ENCODE measurements around the gene BMP8B. TPM values are rescaled to one million over a fixed set of nuclear protein-coding genes. Genes with fewer than 3 reads are reported as not detected.
"Not testable (repeated sequence)": the region's sequence is repeated elsewhere in the genome, so short reads cannot be mapped to it uniquely, and the experiment has no call there.

The BMP8B gene
- total RNA-seq, 4 donors from 2014 or later = 0.12 to 0.31 (median 0.15) TPM; not detected in 1

DNA sequence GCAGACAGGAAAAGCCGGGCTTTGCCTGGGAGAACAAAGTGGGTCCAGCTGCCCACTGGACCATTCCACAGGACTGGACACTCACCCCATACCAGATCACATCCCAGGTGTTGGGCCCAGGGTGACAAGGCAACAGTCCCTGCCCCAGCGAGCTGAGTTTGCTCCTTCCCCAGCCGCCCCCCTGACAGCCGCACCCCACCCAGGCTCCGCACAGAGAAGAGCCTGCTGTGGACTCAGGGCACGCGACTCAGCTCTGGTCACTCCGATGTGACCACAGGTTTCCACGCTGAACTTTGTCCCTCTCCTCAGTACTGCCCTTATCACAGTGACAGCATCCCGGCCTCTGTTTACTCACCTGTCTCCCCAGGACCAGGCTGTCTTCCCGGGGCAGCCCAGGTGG, 1.2 kb downstream of the BMP8B start:
- no peak for DNase-seq

DNA sequence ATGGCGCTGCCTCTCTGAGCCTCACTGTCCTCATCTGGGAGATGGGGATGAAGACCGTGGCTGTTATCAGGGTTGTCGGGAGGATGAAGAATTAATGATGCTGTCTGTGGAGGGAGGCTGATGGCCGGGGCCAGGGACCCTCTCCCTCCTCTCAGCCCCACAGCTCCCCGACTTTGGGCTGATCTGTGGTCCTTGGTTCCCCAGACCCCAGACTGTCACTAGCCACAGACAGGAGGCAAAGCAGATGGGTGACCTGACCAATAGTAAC, 1.6 kb downstream of the BMP8B start:
- ATAC-seq; in situ Hi-C loops (cut with MboI; ENCODE audit: low sequenced_read_pairs in 4 of 4); H3K4me3 ChIP-seq; H3K9me3 ChIP-seq; H3K4me1 ChIP-seq; DNase-seq; H3K27ac ChIP-seq; H3K36me3 ChIP-seq; intact Hi-C loops (cut with DNase I; ENCODE audit: low total_unique reads): not testable (repeated sequence)
- H3K27me3 ChIP-seq = peaks cover 14 to 19% (median 15%) of the 10 kb centered on the region in 3 donors

More for the DNA sequence above, 1.2 kb downstream of the BMP8B start:
- no peak for ATAC-seq
- no peaks in the 10 kb centered on the region for H3K4me1 ChIP-seq
- H3K27ac ChIP-seq = no peak overlapping the region
- in situ Hi-C loops (cut with MboI; ENCODE audit: low sequenced_read_pairs in 4 of 4) = no loop called here
- H3K4me3 ChIP-seq = no peak overlapping the region
- H3K9me3 ChIP-seq = no peaks in the 10 kb centered on the region
- no peak for TF ChIP-seq POLR2A (IDR thresholded peaks at IDR 0.05)
- TF ChIP-seq, protein P1, sequence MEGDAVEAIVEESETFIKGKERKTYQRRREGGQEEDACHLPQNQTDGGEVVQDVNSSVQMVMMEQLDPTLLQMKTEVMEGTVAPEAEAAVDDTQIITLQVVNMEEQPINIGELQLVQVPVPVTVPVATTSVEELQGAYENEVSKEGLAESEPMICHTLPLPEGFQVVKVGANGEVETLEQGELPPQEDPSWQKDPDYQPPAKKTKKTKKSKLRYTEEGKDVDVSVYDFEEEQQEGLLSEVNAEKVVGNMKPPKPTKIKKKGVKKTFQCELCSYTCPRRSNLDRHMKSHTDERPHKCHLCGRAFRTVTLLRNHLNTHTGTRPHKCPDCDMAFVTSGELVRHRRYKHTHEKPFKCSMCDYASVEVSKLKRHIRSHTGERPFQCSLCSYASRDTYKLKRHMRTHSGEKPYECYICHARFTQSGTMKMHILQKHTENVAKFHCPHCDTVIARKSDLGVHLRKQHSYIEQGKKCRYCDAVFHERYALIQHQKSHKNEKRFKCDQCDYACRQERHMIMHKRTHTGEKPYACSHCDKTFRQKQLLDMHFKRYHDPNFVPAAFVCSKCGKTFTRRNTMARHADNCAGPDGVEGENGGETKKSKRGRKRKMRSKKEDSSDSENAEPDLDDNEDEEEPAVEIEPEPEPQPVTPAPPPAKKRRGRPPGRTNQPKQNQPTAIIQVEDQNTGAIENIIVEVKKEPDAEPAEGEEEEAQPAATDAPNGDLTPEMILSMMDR (IDR thresholded peaks at IDR 0.05 in 4 of 5, conservative IDR thresholded peaks at IDR 0.05 in 1 of 5) = no peak
- peaks cover 14 to 19% (median 15%) of the 10 kb centered on the region in 3 donors for H3K27me3 ChIP-seq
- H3K36me3 ChIP-seq = no peaks in the 10 kb centered on the region
- intact Hi-C loops (cut with DNase I; ENCODE audit: low total_unique reads) = no loop called here

DNA sequence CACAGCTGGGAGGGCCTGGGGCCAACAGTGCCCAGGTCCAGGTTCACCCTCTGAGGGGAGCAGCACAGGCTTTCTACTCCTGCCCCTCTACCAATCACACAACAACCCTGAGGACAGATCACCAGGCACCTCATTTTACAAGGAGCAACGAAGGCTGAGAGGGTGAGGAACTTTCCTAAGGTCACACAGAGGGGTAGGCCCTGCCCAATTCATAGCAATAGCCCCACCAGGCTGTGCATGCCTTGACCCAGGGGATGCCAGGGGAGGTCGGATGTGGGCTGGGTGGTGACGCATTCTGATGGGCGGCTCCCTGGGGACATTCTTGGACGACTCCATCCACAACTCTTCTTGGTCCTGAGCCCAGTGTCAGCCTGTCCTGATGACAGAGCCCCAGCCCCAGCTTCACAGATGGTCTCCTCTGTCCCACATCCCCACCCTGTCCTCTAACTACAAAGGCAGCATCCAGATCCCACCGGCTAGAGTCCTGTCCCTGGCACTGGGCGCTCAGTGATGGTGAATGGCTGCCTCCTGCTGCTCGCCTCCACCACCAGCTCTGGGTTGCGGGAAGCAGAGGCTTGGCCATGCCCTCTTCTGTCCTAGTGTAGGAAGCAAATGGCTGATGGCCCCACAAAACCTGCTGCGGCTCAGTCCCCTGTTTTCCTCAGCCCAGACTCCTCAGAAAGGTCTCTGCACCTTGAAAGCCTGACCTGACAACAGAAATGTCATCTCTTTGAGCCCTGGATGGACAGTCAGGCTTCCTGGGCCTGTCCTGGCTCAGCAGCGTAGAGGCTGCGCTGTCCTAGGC, 2.2 kb downstream of the BMP8B start:
- H3K36me3 ChIP-seq; H3K4me3 ChIP-seq; in situ Hi-C loops (cut with MboI; ENCODE audit: low sequenced_read_pairs in 4 of 4); H3K4me1 ChIP-seq; H3K27ac ChIP-seq; H3K9me3 ChIP-seq; ATAC-seq; intact Hi-C loops (cut with DNase I; ENCODE audit: low total_unique reads); DNase-seq: not testable (repeated sequence)
- peaks cover 14 to 19% (median 15%) of the 10 kb centered on the region in 3 donors for H3K27me3 ChIP-seq

DNA sequence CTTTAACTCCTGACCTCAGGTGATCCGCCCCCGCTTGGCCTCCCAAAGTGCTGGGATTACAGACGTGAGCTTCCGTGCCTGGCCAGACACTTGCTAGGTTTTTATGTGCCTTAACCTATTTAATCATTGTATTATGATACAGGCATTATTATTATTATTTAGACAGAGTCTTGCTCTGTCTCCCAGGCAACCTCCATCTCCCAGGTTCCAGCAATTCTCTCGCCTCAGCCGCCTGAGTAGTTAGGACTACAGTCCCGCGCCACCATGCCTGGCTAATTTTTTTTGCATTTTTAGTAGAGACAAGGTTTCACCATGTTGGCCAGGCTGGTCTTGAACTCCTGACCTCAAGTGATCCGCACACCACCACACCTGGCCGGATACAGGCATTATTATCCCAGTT, 6.0 kb downstream of the BMP8B start:
- H3K36me3 ChIP-seq; H3K4me3 ChIP-seq; DNase-seq; in situ Hi-C loops (cut with MboI; ENCODE audit: low sequenced_read_pairs in 4 of 4); ATAC-seq; H3K27ac ChIP-seq; H3K9me3 ChIP-seq; H3K27me3 ChIP-seq; H3K4me1 ChIP-seq; intact Hi-C loops (cut with DNase I; ENCODE audit: low total_unique reads): not testable (repeated sequence)

DNA sequence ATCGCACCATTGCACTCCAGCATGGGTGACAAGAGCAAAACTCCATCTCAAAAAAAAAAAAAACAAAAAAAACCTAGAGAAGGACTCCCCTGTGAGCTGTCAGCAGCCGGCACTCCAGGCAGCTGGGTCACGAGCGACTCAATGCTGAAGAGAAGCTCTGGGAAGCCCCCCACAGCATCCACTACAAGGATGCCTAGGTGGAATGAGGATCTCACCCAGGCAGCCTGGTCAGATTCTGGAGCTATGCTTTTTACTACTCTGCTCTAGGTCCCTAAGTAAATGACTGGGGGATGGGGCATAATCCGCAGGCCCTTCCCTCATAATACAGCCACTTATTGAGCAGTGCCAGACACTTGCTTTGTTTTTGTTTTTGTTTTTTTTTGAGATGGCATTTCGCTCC, 6.6 kb downstream of the BMP8B start:
- intact Hi-C loops (cut with DNase I; ENCODE audit: low total_unique reads) (no loop called here), in situ Hi-C loops (cut with MboI; ENCODE audit: low sequenced_read_pairs in 4 of 4) (no loop called here)
- H3K36me3 ChIP-seq = no peaks in the 10 kb centered on the region
- ATAC-seq (no peak), DNase-seq (no peak)
- no peaks in the 10 kb centered on the region for H3K4me1 ChIP-seq
- H3K9me3 ChIP-seq = no peaks in the 10 kb centered on the region
- no peak overlapping the region for H3K4me3 ChIP-seq
- H3K27me3 ChIP-seq = peaks cover 0 to under 1% (median 0%) of the 10 kb centered on the region in 3 donors
- no peak overlapping the region for H3K27ac ChIP-seq
- TF ChIP-seq, protein P1 (IDR thresholded peaks at IDR 0.05 in 4 of 5, conservative IDR thresholded peaks at IDR 0.05 in 1 of 5) = no peak
- no peak for TF ChIP-seq POLR2A (IDR thresholded peaks at IDR 0.05)

DNA sequence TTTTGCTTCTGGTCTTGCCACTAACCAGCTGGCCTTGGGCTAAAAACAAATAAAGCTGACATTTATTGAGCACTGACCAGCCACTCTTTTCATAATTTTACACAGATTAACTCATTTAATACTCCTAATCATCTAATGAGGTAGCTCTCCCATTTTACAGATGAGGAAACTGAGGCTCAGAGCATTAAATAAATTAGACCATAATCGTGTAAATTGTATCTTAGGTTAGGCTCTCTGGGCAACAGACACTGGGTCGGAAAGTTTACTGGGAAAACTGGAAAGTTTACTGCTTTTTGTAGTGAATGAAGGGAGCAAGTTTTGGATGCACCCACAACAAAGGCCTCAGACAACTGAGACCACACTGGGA, 7.3 kb downstream of the BMP8B start:
- H3K27me3 ChIP-seq = no peaks in the 10 kb centered on the region
- TF ChIP-seq, protein P1 (IDR thresholded peaks at IDR 0.05 in 4 of 5, conservative IDR thresholded peaks at IDR 0.05 in 1 of 5) = no peak
- TF ChIP-seq POLR2A (IDR thresholded peaks at IDR 0.05) = no peak
- H3K4me3 ChIP-seq = no peak overlapping the region
- no peak overlapping the region for H3K27ac ChIP-seq
- H3K9me3 ChIP-seq = no peaks in the 10 kb centered on the region
- no peak for DNase-seq
- H3K4me1 ChIP-seq = no peaks in the 10 kb centered on the region
- in situ Hi-C loops (cut with MboI; ENCODE audit: low sequenced_read_pairs in 4 of 4) = no loop called here
- intact Hi-C loops (cut with DNase I; ENCODE audit: low total_unique reads) = no loop called here
- no peak for ATAC-seq
- no peaks in the 10 kb centered on the region for H3K36me3 ChIP-seq

Measured in gastrocnemius medialis (tissue), 4 donors.